Activated CD8-positive, alpha-beta T cell treated with anti-CD3 and anti-CD28 coated beads, Interleukin-2, amount 10 ng/mL, durations not matched to agents 7 days and 5 days (primary cell): ENCODE data around the gene SUPT5H. TPM values are rescaled to one million over a fixed set of nuclear protein-coding genes. Genes with fewer than 3 reads are reported as not detected.

Experiments
- ATAC-seq: fragments of 150-1000 bp; cut with Tn5 transposase; one replicate; pipeline ENCODE4 v1.10.0; 2021; ENCODE audit warnings: moderate library complexity
- CTCF ChIA-PET: fragments of 350-600 bp; sonication (Branson Sonifier 250); formaldehyde crosslinking; loops from one replicate; lab custom pipeline; 2021; ENCODE audit warnings: antibody characterized with exemption; lab: Charles Lee
- POLR2A ChIA-PET: fragments of 350-600 bp; sonication (Branson Sonifier 250); formaldehyde crosslinking; loops from one replicate; lab custom pipeline; 2021; ENCODE audit warnings: antibody characterized with exemption; lab: Charles Lee
- DNase-seq: peaks from one replicate; pipeline ENCODE4 v3.0.0-alpha.2; 2020
- H3K27ac Mint-ChIP-seq: one replicate; pipeline ENCODE4 v1.8.0; 2021; ENCODE audit warnings: mild to moderate bottlenecking, mixed read lengths
- H3K27me3 Mint-ChIP-seq: one replicate; pipeline ENCODE4 v1.8.0; 2021; ENCODE audit warnings: low read depth, mixed read lengths
- H3K36me3 Mint-ChIP-seq: one replicate; pipeline ENCODE4 v1.8.0; 2021; ENCODE audit warnings: low read depth, mixed read lengths
- H3K4me1 Mint-ChIP-seq: one replicate; pipeline ENCODE4 v1.8.0; 2021; ENCODE audit warnings: low read depth, mixed read lengths
- H3K4me3 Mint-ChIP-seq: one replicate; pipeline ENCODE4 v1.8.0; 2021; ENCODE audit warnings: mild to moderate bottlenecking, mixed read lengths
- H3K9me3 Mint-ChIP-seq: one replicate; pipeline ENCODE4 v1.8.0; 2022; ENCODE audit warnings: mixed read lengths; ENCODE audit not compliant: insufficient read depth
- total RNA-seq, 2 experiments: library from RNA; stranded (reverse); gene quantifications; one replicate each; pipeline ENCODE4 v1.2.3, GENCODE V29; 2021

The SUPT5H gene
- total RNA-seq, 2 experiments from 2014 or later, result 144 to 147 TPM

DNA sequence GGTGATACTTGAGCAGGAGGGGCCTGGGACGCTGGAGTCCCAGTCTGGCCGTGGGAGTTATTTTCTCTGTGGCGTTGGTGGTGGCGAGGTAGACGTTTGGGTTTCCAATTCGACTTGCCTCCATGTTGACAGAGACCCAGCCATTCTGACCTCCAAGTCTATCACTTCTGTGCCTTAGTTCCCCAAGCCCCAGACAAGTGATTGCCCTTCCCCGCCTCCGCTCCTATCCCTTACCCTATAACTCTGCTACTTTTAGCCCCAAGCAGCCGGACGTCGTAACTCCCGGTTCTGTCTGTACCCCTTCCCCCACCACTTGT, 35.8 kb downstream of the SUPT5H start:
- POLR2A ChIA-PET, result interaction anchor here (0.8 to 1.2 kb wide), 3 partner anchors 12 to 45 kb away, joined by 4 to 11 read pairs (median 4); partner anchors contain the start of genes RPS16 and SUPT5H
- H3K4me3 Mint-ChIP-seq, result peak overlapping the region; percentile 92
- peak overlapping the region; percentile 97 for H3K27ac Mint-ChIP-seq
- H3K27me3 Mint-ChIP-seq, result no peaks in the 10 kb centered on the region
- CTCF ChIA-PET, result interaction anchor here (0.7 to 2.0 kb wide), 4 partner anchors 22 to 60 kb away, joined by 3 to 5 read pairs (median 4); partner anchors contain the start of genes EID2B and RPS16
- ATAC-seq (peak; percentile 2), DNase-seq (no peak)
- H3K36me3 Mint-ChIP-seq, result peaks cover 16% of the 10 kb centered on the region
- H3K9me3 Mint-ChIP-seq, result no peaks in the 10 kb centered on the region
- H3K4me1 Mint-ChIP-seq, result peaks cover 29% of the 10 kb centered on the region

GRCh38 chr19:39481676-39482075, 36.3 kb downstream of the SUPT5H start:
- no peaks in the 10 kb centered on the region for H3K27me3 Mint-ChIP-seq
- no peak for ATAC-seq
- peak overlapping the region; percentile 92 for H3K4me3 Mint-ChIP-seq
- peaks cover 29% of the 10 kb centered on the region for H3K4me1 Mint-ChIP-seq
- CTCF ChIA-PET, result interaction anchor here (2.0 kb wide), 1 partner anchor 51 kb away, joined by 5 read pairs; the partner anchor contains the start of gene EID2B
- POLR2A ChIA-PET, result no interaction called here
- no peaks in the 10 kb centered on the region for H3K9me3 Mint-ChIP-seq
- H3K36me3 Mint-ChIP-seq, result peaks cover 14% of the 10 kb centered on the region
- peak overlapping the region; percentile 97 for H3K27ac Mint-ChIP-seq
- DNase-seq, result no peak

GRCh38 chr19:39483141-39483540, 37.8 kb downstream of the SUPT5H start:
- peaks cover 16% of the 10 kb centered on the region for H3K36me3 Mint-ChIP-seq
- DNase-seq, result no peak
- POLR2A ChIA-PET, result no interaction called here
- ATAC-seq, result no peak
- peak overlapping the region; percentile 31 for H3K4me3 Mint-ChIP-seq
- CTCF ChIA-PET, result no interaction called here
- H3K27me3 Mint-ChIP-seq, result no peaks in the 10 kb centered on the region
- peaks cover 29% of the 10 kb centered on the region for H3K4me1 Mint-ChIP-seq
- H3K9me3 Mint-ChIP-seq, result no peaks in the 10 kb centered on the region
- H3K27ac Mint-ChIP-seq, result peak overlapping the region; percentile 60

GRCh38 chr19:39489756-39490155, 44.4 kb downstream of the SUPT5H start:
- H3K27me3 Mint-ChIP-seq, result no peaks in the 10 kb centered on the region

DNA sequence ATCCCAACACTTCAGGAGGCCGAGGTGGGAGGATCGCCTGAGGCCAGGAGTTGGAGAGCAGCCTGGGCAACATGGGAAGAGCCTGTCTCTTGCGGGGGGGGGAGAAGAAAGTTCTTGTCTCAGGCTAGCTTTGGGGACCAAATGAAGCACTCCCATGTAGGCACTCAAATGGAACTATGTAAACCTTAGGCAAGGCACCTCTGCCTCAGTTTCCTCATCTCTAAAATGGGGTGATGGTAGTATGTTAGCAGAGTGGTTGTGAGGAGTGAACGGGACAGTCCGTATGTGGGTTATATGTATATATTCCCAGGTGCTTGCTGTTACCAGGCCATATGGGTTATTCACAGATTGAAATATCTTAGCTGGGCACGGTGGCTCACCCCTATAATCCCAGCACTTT, 46.8 kb downstream of the SUPT5H start:
- Mint-ChIP-seq H3K4me1 (no peaks in the 10 kb centered on the region), H3K36me3 (peaks cover 19% of the 10 kb centered on the region), H3K9me3 (no peaks in the 10 kb centered on the region), H3K27me3 (peaks cover 8% of the 10 kb centered on the region), H3K4me3 (no peak overlapping the region), H3K27ac (no peak overlapping the region)
- DNase-seq (no peak), ATAC-seq (no peak)
- CTCF ChIA-PET, result no interaction called here
- POLR2A ChIA-PET, result no interaction called here

More at GRCh38 chr19:39489756-39490155, 44.4 kb downstream of the SUPT5H start:
- Mint-ChIP-seq H3K36me3 (peaks cover 23% of the 10 kb centered on the region), H3K27ac (no peak overlapping the region), H3K4me1 (no peaks in the 10 kb centered on the region), H3K4me3 (no peak overlapping the region), H3K9me3 (no peaks in the 10 kb centered on the region)
- no peak for ATAC-seq
- ChIA-PET CTCF (no interaction called here), POLR2A (no interaction called here)
- no peak for DNase-seq

- peaks cover 18% of the 10 kb centered on the region for H3K36me3 Mint-ChIP-seq
- H3K27me3 Mint-ChIP-seq, result peaks cover 13% of the 10 kb centered on the region
- no peaks in the 10 kb centered on the region for H3K9me3 Mint-ChIP-seq
- no peak for DNase-seq
- ChIA-PET CTCF (no interaction called here), POLR2A (no interaction called here)
- H3K27ac Mint-ChIP-seq, result no peak overlapping the region
- H3K4me3 Mint-ChIP-seq, result no peak overlapping the region
- no peaks in the 10 kb centered on the region for H3K4me1 Mint-ChIP-seq
- ATAC-seq, result no peak
Observed at GRCh38 chr19:39492788-39493187, 47.4 kb downstream of the SUPT5H start.

GRCh38 chr19:39494661-39495060, 49.3 kb downstream of the SUPT5H start:
- H3K27ac Mint-ChIP-seq, result no peak overlapping the region
- H3K4me1 Mint-ChIP-seq, result peaks cover 14% of the 10 kb centered on the region
- ChIA-PET CTCF (no interaction called here), POLR2A (no interaction called here)
- no peak for DNase-seq
- peaks cover 6% of the 10 kb centered on the region for H3K36me3 Mint-ChIP-seq
- H3K4me3 Mint-ChIP-seq, result no peak overlapping the region
- H3K27me3 Mint-ChIP-seq, result peaks cover 28% of the 10 kb centered on the region
- no peaks in the 10 kb centered on the region for H3K9me3 Mint-ChIP-seq
- ATAC-seq, result no peak

DNA sequence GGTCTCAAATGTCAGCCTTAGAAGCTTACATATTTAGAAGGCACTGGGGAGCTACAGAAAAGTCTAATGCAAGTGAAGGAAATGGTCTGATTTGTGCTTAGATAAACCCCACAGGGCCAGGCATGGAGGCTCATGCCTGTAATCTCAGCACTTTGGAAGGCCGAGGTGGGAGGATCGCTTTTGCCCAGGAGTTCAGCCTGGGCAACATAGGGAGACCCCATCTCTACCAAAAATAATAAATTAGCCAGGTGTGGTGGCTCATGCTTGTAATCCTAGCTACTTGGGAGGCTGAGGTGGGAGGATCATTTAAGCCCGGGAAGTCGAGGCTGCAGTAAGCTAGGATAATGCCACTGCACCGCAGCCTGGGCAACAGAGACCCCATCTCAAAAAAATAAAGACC, 50.7 kb downstream of the SUPT5H start:
- Mint-ChIP-seq H3K9me3 (no peaks in the 10 kb centered on the region), H3K27ac (no peak overlapping the region), H3K27me3 (peaks cover 38% of the 10 kb centered on the region), H3K4me1 (peaks cover 16% of the 10 kb centered on the region), H3K4me3 (no peak overlapping the region), H3K36me3 (peaks cover 4% of the 10 kb centered on the region)
- CTCF ChIA-PET, result interaction anchor here (1.0 to 1.4 kb wide), 3 partner anchors 16 to 21 kb away, joined by 3 to 4 read pairs (median 3); partner anchors contain the start of gene TIMM50
- POLR2A ChIA-PET, result no interaction called here
- ATAC-seq (no peak), DNase-seq (no peak)

GRCh38 chr19:39497701-39497995, 52.3 kb downstream of the SUPT5H start:
- H3K9me3 Mint-ChIP-seq, result no peaks in the 10 kb centered on the region
- CTCF ChIA-PET, result interaction anchor here (0.5 to 2.5 kb wide), 8 partner anchors 10 to 941 kb away, joined by 3 to 6 read pairs (median 4); partner anchors contain the start of gene EID2B

GRCh38 chr19:39497996-39498797, 52.8 kb downstream of the SUPT5H start:
- DNase-seq (peak; percentile 35), ATAC-seq (peak; percentile 34)
- Mint-ChIP-seq H3K27me3 (peaks cover 42% of the 10 kb centered on the region), H3K4me1 (peaks cover 20% of the 10 kb centered on the region), H3K9me3 (no peaks in the 10 kb centered on the region), H3K4me3 (peak overlapping the region; percentile 0), H3K36me3 (peaks cover 2% of the 10 kb centered on the region), H3K27ac (no peak overlapping the region)
- POLR2A ChIA-PET, result interaction anchor here (0.7 to 1.6 kb wide), 3 partner anchors 12 to 63 kb away, joined by 3 read pairs; partner anchors contain the start of gene RPS16
- CTCF ChIA-PET, result interaction anchor here (0.5 to 2.5 kb wide), 8 partner anchors 10 to 941 kb away, joined by 3 to 6 read pairs (median 4); partner anchors contain the start of gene EID2B

More at GRCh38 chr19:39497701-39497995, 52.3 kb downstream of the SUPT5H start:
- DNase-seq, result no peak
- ATAC-seq, result no peak
- Mint-ChIP-seq H3K36me3 (peaks cover 4% of the 10 kb centered on the region), H3K27me3 (peaks cover 42% of the 10 kb centered on the region), H3K4me3 (no peak overlapping the region), H3K27ac (no peak overlapping the region), H3K4me1 (peaks cover 16% of the 10 kb centered on the region)
- POLR2A ChIA-PET, result interaction anchor here (1.6 kb wide), 1 partner anchor 12 kb away, joined by 3 read pairs; no protein-coding TSS in a partner anchor

DNA sequence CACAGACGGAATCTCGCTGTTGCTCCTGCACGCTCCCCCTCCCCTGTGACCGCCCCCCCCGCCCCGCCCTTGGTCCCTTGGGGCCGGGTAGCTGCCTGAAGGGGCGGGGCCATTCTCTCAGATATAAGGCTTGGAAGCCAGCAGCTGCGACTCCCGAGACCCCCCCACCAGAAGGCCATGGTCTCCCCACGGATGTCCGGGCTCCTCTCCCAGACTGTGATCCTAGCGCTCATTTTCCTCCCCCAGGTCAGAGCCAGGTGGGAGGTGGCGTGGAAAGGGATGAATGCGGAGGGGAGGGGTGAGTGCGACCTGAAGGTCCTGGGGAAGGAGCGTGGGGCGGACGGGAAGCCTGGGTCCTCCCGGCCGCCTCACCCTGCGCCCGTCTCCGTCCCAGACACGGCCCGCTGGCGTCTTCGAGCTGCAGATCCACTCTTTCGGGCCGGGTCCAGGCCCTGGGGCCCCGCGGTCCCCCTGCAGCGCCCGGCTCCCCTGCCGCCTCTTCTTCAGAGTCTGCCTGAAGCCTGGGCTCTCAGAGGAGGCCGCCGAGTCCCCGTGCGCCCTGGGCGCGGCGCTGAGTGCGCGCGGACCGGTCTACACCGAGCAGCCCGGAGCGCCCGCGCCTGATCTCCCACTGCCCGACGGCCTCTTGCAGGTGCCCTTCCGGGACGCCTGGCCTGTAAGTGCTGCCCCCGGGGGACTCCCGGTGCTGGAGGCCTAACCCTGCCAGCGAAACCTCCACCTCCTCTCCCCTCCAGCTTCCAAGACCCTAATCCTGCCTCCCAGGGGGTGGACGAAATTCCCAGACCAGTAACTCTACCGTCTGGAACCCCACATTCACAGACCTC, 53.6 kb downstream of the SUPT5H start, which contains the start of gene DLL3:
Gene DLL3, plus strand, starts transcription at position 150 of the 845 bp plus-strand sequence. Its CDS starts 28 bp downstream, at position 178.
- ATAC-seq (no peak), DNase-seq (no peak)
- H3K27ac Mint-ChIP-seq, result no peak within 1 kb of the TSS

More for the DNA sequence above, 53.6 kb downstream of the SUPT5H start, which contains the start of gene DLL3:
- Mint-ChIP-seq H3K27me3 (peaks cover 51% of the 10 kb centered on the region), H3K4me3 (peak within 1 kb of the TSS; percentile 18), H3K9me3 (no peaks in the 10 kb centered on the region), H3K4me1 (peaks cover 27% of the 10 kb centered on the region), H3K36me3 (peaks cover 2% of the 10 kb centered on the region)
- ChIA-PET CTCF (interaction anchor here (1.0 to 2.5 kb wide), 2 partner anchors 20 to 25 kb away, joined by 3 to 6 read pairs; no protein-coding TSS in a partner anchor), POLR2A (interaction anchor here (0.7 to 1.6 kb wide), 4 partner anchors 13 to 63 kb away, joined by 3 read pairs; partner anchors contain the start of gene RPS16)
